Measurements from ENCODE around the gene DNAJC18. TPM values are rescaled to one million over a fixed set of nuclear protein-coding genes. Genes with fewer than 3 reads are reported as not detected.

The DNAJC18 gene
- total RNA-seq, 1 experiment from 2014 or later = 12.5 TPM

DNA sequence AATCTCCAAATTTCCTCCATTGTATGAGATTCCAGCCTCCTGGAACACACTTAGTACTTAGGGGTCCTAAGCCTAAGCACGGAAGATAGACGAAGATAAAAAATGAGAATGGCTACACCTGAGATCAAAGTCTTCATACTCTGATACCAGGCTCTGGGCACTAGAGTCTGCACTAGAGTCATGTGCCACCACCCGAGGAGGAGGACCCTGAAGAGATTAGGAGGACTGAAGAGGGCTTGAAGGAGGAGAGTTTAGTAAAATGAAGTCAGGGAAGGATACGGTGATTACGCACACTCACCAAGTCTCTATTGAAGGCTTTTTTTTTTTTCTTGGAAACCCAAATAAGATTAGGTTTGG is 34.9 kb downstream of the DNAJC18 start:
- TF ChIP-seq, protein P1, sequence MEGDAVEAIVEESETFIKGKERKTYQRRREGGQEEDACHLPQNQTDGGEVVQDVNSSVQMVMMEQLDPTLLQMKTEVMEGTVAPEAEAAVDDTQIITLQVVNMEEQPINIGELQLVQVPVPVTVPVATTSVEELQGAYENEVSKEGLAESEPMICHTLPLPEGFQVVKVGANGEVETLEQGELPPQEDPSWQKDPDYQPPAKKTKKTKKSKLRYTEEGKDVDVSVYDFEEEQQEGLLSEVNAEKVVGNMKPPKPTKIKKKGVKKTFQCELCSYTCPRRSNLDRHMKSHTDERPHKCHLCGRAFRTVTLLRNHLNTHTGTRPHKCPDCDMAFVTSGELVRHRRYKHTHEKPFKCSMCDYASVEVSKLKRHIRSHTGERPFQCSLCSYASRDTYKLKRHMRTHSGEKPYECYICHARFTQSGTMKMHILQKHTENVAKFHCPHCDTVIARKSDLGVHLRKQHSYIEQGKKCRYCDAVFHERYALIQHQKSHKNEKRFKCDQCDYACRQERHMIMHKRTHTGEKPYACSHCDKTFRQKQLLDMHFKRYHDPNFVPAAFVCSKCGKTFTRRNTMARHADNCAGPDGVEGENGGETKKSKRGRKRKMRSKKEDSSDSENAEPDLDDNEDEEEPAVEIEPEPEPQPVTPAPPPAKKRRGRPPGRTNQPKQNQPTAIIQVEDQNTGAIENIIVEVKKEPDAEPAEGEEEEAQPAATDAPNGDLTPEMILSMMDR (IDR thresholded peaks at IDR 0.05; ENCODE audit: insufficient read depth in 1 of 2, low read depth in 1 of 2, low read length in 1 of 2, severe bottlenecking in 1 of 2, unreplicated experiment in 1 of 2) = no peak
- CTCF ChIA-PET = interaction anchor here (0.6 to 1.3 kb wide), 2 partner anchors 12 to 18 kb away, joined by 3 to 5 read pairs; no protein-coding TSS in a partner anchor
- BruUV-seq (replicated peaks) = TSS peak; percentile 33

DNA sequence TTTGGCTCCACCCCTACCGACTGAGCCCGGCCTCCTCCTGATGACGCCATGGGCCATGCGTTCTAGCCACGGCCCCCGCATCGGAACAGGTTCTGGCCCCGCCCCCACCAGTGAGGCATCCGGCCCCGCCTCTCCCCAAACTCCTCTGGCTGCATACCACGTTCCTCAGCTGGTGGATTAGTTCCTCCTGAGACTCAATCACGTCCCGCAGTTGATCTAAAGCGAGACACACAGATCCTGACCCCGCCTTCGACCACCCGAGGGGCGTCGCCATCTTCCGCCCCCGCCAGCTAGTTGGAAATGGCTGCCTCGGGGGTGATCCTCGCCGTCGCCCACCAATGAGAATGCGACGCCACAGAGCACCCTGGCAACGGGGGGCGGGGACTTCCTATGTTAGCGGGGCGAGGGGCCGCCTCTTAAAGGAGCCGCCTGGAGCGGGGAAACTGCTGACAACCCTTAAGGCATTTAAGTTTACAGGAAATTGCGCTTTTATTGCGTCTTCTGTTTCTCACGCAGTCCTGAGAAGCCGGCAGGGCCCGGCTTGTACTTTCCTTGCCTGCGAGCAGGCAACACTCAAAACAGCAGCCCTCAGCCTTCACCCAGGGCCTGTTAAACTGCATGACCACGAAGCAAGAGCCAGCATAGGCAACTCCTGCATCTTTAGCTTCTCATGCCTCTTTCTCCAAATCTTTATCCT is 35.4 kb downstream of the DNAJC18 start, which contains the start of gene SPATA24:
SPATA24 (minus strand) TSS at position 303 of the 697 bp plus-strand sequence; CDS start at position 274, 29 bp downstream.
- no peaks in the 10 kb centered on the region for H3K27me3 ChIP-seq (replicated peaks; ENCODE audit: control insufficient read depth, insufficient read depth, low read length)
- TF ChIP-seq, protein P1 (IDR thresholded peaks at IDR 0.05; ENCODE audit: insufficient read depth in 1 of 2, low read depth in 1 of 2, low read length in 1 of 2, severe bottlenecking in 1 of 2, unreplicated experiment in 1 of 2) = no peak
- 0 out of 2 replicates have a peak, but pooled peaks cover 4% of the 10 kb centered on the region for H3K4me1 ChIP-seq
- ChIA-PET CTCF (interaction anchor here (0.6 to 1.3 kb wide), 4 partner anchors 8 to 19 kb away, joined by 3 to 7 read pairs (median 4); no protein-coding TSS in a partner anchor), POLR2A (interaction anchor here (0.6 to 1.3 kb wide), 6 partner anchors 10 to 1651 kb away, joined by 3 to 10 read pairs (median 3); partner anchors contain the start of genes DNAJC18 and MATR3)
- H3K9me3 Mint-ChIP-seq (ENCODE audit: unreplicated experiment) = no peaks in the 10 kb centered on the region
- peaks cover 13% of the 10 kb centered on the region for H3K4me1 Mint-ChIP-seq (ENCODE audit: low read depth, unreplicated experiment)
- H3K4me3 Mint-ChIP-seq (ENCODE audit: unreplicated experiment) = peak within 1 kb of the TSS; percentile 90
- H3K36me3 ChIP-seq (ENCODE audit: control insufficient read depth, insufficient read depth, low read length) = no peaks in the 10 kb centered on the region
- peak within 1 kb of the TSS; percentile 57 for H3K4me3 ChIP-seq (ENCODE audit: low read depth, low read length)
- H3K36me3 Mint-ChIP-seq (ENCODE audit: insufficient read depth, unreplicated experiment) = peaks cover 19% of the 10 kb centered on the region
- peak; percentile 97 for DNase-seq
- peak within 1 kb of the TSS; percentile 97 for H3K27ac Mint-ChIP-seq (ENCODE audit: unreplicated experiment)
- H3K27me3 Mint-ChIP-seq (ENCODE audit: insufficient read depth, unreplicated experiment) = no peaks in the 10 kb centered on the region
- BruUV-seq (replicated peaks) = no TSS peak
- intact Hi-C loops (cut with micrococcal nuclease; ENCODE audit: unreplicated experiment) = loop anchor here (1.0 kb wide), 4 partner anchors 11 to 206 kb away; partner anchors contain the start of genes DNAJC18, SIL1 and UBE2D2
- H3K9me3 ChIP-seq = no peaks in the 10 kb centered on the region

More for the DNA sequence above, 34.9 kb downstream of the DNAJC18 start:
- intact Hi-C loops (cut with micrococcal nuclease; ENCODE audit: unreplicated experiment) = loop anchor here (1.0 kb wide), 3 partner anchors 35 to 206 kb away; partner anchors contain the start of genes DNAJC18, SIL1 and UBE2D2
- H3K4me1 Mint-ChIP-seq (ENCODE audit: low read depth, unreplicated experiment) = peaks cover 13% of the 10 kb centered on the region
- H3K27me3 ChIP-seq (replicated peaks; ENCODE audit: control insufficient read depth, insufficient read depth, low read length) = no peaks in the 10 kb centered on the region
- no peaks in the 10 kb centered on the region for H3K9me3 Mint-ChIP-seq (ENCODE audit: unreplicated experiment)
- POLR2A ChIA-PET = interaction anchor here (0.6 to 1.3 kb wide), 4 partner anchors 11 to 111 kb away, joined by 3 to 10 read pairs (median 4); partner anchors contain the start of genes DNAJC18 and MATR3
- DNase-seq = no peak
- H3K27me3 Mint-ChIP-seq (ENCODE audit: insufficient read depth, unreplicated experiment) = no peaks in the 10 kb centered on the region
- peak overlapping the region; percentile 57 for H3K4me3 ChIP-seq (ENCODE audit: low read depth, low read length)
- peak overlapping the region; percentile 97 for H3K27ac Mint-ChIP-seq (ENCODE audit: unreplicated experiment)
- peak overlapping the region; percentile 90 for H3K4me3 Mint-ChIP-seq (ENCODE audit: unreplicated experiment)
- H3K36me3 Mint-ChIP-seq (ENCODE audit: insufficient read depth, unreplicated experiment) = peaks cover 14% of the 10 kb centered on the region
- 0 out of 2 replicates have a peak, but pooled peaks cover 4% of the 10 kb centered on the region for H3K4me1 ChIP-seq
- H3K9me3 ChIP-seq = no peaks in the 10 kb centered on the region
- H3K36me3 ChIP-seq (ENCODE audit: control insufficient read depth, insufficient read depth, low read length) = no peaks in the 10 kb centered on the region

DNA sequence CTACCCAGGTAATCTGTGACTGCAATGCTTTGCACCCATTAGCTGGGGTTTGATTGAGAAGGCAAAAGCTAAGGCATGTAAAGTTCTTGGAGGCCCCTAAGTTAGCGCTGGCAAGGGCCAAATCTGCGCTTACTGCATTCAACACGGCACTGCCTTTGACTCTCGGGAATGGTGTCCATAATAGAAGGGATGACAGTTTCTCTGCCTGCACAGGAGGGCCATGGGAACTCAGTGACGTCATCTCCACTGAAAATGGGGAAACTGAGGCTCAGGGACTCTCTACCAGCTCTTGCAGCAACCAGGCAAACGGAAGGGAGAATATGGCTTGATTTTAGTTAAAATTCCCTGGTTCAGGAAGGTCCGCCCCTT is 35.9 kb downstream of the DNAJC18 start:
- POLR2A ChIA-PET = interaction anchor here (0.7 to 1.3 kb wide), 4 partner anchors 10 to 249 kb away, joined by 3 to 4 read pairs (median 3); partner anchors contain the start of gene DNAJC18
- Histone ChIP-seq H3K9me3 (no peaks in the 10 kb centered on the region), H3K4me3 (ENCODE audit: low read depth, low read length) (peak overlapping the region; percentile 57), H3K27me3 (replicated peaks; ENCODE audit: control insufficient read depth, insufficient read depth, low read length) (no peaks in the 10 kb centered on the region), H3K36me3 (ENCODE audit: control insufficient read depth, insufficient read depth, low read length) (no peaks in the 10 kb centered on the region), H3K4me1 (0 out of 2 replicates have a peak, but pooled peaks cover 4% of the 10 kb centered on the region)
- Mint-ChIP-seq H3K27ac (ENCODE audit: unreplicated experiment) (peak overlapping the region; percentile 97), H3K4me1 (ENCODE audit: low read depth, unreplicated experiment) (peaks cover 13% of the 10 kb centered on the region), H3K36me3 (ENCODE audit: insufficient read depth, unreplicated experiment) (peaks cover 19% of the 10 kb centered on the region), H3K27me3 (ENCODE audit: insufficient read depth, unreplicated experiment) (no peaks in the 10 kb centered on the region), H3K4me3 (ENCODE audit: unreplicated experiment) (peak overlapping the region; percentile 90), H3K9me3 (ENCODE audit: unreplicated experiment) (no peaks in the 10 kb centered on the region)
- CTCF ChIA-PET = interaction anchor here (0.6 to 1.3 kb wide), 3 partner anchors 9 to 17 kb away, joined by 3 to 7 read pairs (median 5); no protein-coding TSS in a partner anchor
- intact Hi-C loops (cut with micrococcal nuclease; ENCODE audit: unreplicated experiment) = loop anchor here (1.0 kb wide), 1 partner anchor 10 kb away; no protein-coding TSS in a partner anchor
- BruUV-seq (replicated peaks) = TSS peak; percentile 91
- DNase-seq = no peak
- TF ChIP-seq, protein P1 (IDR thresholded peaks at IDR 0.05; ENCODE audit: insufficient read depth in 1 of 2, low read depth in 1 of 2, low read length in 1 of 2, severe bottlenecking in 1 of 2, unreplicated experiment in 1 of 2) = no peak

All from Caco-2 (cell line).